AG08395 (cell line): ENCODE results near the gene ZCCHC2.

Experiments
- DNase-seq: peaks from one replicate; pipeline ENCODE4 v3.0.0; 2012; ENCODE audit warnings: mixed read lengths, low spot score

The ZCCHC2 gene

GRCh38 chr18:62539284-62540165 lies 16.7 kb downstream of the ZCCHC2 start:
- DNase-seq = no peak

GRCh38 chr18:62543021-62543420 lies 20.2 kb downstream of the ZCCHC2 start:
- DNase-seq = no peak

DNA sequence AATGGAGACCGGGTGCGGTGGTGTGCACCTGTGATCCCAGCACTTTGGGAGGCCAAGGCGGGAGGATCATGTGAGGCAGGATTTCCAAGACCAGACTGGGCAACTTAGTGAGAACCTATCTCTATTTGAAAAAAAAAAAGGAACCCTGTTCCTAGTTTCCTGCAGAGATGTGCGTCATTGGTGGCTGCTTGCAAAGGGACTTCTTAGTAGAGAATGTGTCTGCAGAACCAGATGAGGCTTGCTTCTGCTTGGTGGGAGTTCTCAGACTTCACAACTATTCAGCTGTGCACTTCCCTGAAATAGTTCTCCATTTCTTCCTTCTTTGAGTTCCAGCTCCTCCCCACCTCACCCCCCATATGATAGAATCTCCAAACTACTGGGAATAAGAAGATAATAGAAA lies 22.3 kb downstream of the ZCCHC2 start:
- no peak for DNase-seq

GRCh38 chr18:62549755-62550154 lies 26.9 kb downstream of the ZCCHC2 start:
- no peak for DNase-seq

DNA sequence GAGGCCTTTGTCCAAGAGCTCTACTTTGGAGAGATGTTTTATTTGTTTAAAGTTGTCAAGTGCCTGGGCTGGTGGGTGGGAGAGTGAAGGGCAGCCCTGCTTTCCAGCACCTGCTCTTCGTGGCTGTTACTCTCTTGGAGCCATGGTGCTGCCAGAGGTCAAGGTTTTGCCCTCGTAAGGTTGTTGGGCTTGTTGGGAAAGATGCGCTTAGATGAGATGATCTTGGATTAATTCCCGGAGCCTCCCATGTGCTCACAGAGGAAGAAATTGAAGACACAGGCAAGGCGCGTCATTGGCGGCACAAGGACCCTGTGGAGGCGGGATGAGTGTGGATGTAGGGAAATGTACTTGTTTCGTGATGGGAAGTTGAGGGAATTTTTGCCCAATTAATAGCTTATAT lies 27.9 kb downstream of the ZCCHC2 start:
- DNase-seq = no peak

DNA sequence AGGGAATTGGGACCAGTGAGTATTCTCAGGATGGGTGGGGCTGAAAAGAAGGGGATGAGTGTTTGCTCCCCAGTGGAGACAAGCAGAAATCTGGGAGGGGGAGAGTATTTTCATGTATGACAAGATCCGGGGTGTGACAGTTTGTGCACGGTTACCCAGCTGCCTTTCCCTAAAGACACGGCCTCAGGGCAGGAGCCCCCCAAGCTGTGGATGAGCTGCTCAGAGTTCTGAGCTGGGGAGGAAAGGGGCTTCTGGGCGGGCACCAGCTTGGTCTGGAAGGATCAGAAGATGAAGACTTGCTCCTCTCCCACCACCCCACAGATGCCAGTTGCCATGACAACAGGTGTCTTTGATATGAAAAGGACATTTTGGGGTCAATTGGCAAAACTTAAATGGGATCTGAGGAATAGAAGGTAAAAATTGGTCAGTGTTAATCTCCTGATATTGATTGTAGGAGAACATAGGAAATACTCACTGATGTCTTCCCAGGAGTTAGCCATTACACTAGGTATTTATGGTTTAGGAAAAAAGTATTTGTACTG lies 29.2 kb downstream of the ZCCHC2 start:
- DNase-seq = no peak

DNA sequence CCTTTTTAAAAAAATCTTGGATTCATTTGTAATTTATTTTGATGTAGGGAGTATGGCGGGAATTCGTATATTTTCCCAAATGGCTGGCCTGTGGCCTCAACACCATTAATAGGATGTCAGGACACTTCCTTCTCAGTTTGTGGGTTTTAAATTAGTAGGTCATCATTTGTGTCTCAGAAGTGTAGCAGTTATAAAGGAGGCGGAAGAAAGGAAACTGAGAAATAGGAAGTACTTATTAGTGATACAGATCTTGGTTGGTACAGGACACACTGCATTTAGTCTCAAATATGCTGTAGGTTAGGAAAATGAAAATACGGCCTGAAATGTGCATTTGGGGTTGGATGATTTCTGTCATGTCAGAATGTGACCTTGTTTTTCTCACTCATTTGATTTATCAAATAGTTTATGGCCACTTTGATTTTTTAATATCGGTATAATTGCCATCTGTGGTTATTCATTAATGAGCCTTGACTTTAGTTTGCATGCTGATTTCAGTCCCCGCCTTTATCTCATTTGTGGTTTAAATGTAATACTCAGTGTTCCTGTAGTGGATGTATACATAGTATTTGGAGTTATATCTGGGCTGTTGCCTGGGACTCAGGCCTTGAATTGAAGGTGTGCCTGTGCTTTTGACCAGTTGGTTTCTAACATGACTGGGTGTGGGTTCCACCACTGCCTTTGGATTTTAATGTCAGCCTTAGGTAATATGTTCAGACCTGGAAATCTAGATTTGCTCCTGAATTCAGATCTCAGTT lies 31.4 kb downstream of the ZCCHC2 start:
- no peak for DNase-seq

GRCh38 chr18:62555135-62555534 lies 32.3 kb downstream of the ZCCHC2 start:
- no peak for DNase-seq

GRCh38 chr18:62556397-62556796 lies 33.6 kb downstream of the ZCCHC2 start:
- no peak for DNase-seq

- no peak for DNase-seq
Measured at GRCh38 chr18:62558015-62558663, 35.3 kb downstream of the ZCCHC2 start.

- no peak for DNase-seq
Measured at GRCh38 chr18:62564044-62564443, 41.2 kb downstream of the ZCCHC2 start.

DNA sequence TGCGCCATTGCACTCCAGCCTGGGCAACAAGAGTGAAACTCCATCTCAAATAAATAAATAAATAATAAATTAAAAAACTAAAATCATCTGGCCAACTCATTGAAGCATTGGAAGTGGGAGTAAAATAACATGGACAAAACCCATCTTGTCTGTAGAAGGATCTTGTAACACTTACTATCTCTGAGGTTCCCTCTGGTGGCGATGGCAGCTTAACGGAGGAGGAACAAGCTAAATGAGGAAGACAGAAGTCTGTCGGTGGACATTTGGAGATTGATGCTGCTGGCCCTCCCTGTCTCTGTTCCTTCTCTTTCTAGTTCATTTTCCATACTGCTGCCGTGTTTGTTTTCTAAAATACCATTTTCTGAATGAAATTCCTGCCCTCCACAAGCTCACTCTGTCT lies 43.4 kb downstream of the ZCCHC2 start:
- DNase-seq = peak; percentile 13

DNA sequence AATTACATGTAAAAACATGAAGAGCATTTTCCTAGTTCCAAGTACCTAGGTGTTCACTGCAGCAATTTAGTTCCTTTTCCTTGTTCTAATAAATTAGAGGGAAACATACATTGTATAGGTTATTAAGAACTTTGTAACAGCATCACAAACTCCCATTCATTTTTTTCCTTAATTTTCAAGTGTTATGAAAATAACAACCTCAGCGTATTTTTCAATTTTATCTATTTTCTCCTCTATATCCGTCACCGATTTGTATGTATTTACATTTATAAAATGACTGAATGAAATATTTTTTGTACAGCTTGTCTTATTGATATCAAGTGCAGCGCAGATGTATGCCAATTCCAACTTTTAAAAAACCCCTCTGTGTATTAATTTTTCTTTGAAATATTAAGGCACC lies 44.0 kb downstream of the ZCCHC2 start:
- DNase-seq = no peak

GRCh38 chr18:62569081-62569655 lies 46.3 kb downstream of the ZCCHC2 start:
- DNase-seq = no peak

- DNase-seq = no peak
Measured at GRCh38 chr18:62571037-62571436, 48.2 kb downstream of the ZCCHC2 start.

DNA sequence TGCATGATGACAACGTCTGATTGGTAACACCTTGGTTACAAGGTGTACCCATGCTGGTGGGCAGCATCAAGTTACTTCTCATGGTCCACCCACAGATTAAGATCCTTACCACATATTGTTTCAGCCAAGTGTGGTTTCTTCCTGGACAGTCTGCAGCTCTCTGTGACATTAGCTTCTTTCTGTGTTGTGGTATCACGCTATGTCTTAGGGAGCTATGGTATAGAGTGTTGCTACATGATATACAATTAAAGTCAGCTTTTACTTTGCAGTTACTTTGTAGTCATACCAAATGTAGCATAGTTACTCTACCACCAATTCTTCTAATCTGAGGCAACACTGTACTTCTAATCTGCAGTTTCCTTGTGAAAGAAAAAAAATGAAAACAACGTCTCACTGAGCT lies 48.8 kb downstream of the ZCCHC2 start:
- no peak for DNase-seq

- DNase-seq = no peak
Measured at GRCh38 chr18:62572456-62572855, 49.6 kb downstream of the ZCCHC2 start.

GRCh38 chr18:62574776-62575175 lies 52.0 kb downstream of the ZCCHC2 start:
- DNase-seq = no peak

DNA sequence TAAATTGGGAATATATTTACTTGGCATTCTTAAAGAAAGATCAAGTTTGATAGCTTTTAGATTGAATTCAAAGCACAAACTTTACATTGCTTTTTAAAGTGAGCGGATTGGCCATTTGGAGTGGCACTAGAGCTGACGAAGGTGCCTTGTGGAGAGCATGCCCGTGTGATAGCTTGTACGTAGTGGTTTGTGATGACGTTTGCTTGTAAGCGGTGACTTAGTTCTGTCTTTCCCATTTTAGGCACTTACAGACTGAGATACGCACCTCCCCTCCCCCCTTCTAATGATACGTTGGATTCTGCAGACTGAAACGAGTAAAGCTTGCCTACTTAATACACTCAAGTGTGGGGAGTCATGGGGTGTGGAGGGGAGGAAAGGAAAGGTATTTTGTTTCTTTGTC lies 53.4 kb downstream of the ZCCHC2 start:
- DNase-seq = no peak

- DNase-seq = no peak
Measured at GRCh38 chr18:62576845-62577512, 54.2 kb downstream of the ZCCHC2 start.

GRCh38 chr18:62577765-62578164 lies 54.9 kb downstream of the ZCCHC2 start:
- DNase-seq = no peak
